GM13976 (cell line): Measurements from ENCODE around the gene RBM33.

Experiments used
- DNase-seq: peaks from one replicate; pipeline ENCODE4 v3.0.0; 2012; ENCODE audit warnings: low spot score
- in situ Hi-C: fragments of 300-500 bp; cut with MboI; formaldehyde crosslinking; loops from one replicate; pipeline ENCODE4 v1.12.0; 2022; ENCODE audit warnings: low sequenced_read_pairs, mixed read lengths, inconsistent platforms; ENCODE audit not compliant: unreplicated experiment
- TF ChIP-seq, protein P1 (sequence below): IDR thresholded peaks from 2 replicates; pipeline ENCODE4 v1.5.1; 2012; ENCODE audit warnings: borderline replicate concordance, mild to moderate bottlenecking; ENCODE audit not compliant: insufficient read depth; ENCODE audit errors: extremely low read depth, missing control alignments, control extremely low read depth

Gene RBM33

DNA sequence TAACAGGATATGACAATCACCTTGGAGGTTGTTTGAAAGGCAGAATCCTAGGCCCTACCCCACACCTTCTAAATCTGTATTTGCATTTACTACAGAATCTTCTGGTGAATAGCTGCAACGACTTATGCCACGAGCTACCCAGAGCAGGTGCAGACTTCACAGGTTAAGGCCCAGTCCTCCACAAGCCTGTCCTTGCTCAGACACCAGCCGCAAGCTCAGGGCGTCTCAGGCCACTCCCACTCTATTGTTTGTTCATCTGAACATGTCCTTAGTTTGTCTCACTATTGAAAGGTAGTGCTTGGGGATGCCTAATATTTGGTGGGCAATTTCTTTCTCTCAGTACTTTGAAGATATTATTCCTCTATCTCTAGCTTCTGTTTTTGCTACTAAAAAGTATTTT, 18.9 kb upstream of the RBM33 start:
- DNase-seq, result no peak
- TF ChIP-seq, protein P1, sequence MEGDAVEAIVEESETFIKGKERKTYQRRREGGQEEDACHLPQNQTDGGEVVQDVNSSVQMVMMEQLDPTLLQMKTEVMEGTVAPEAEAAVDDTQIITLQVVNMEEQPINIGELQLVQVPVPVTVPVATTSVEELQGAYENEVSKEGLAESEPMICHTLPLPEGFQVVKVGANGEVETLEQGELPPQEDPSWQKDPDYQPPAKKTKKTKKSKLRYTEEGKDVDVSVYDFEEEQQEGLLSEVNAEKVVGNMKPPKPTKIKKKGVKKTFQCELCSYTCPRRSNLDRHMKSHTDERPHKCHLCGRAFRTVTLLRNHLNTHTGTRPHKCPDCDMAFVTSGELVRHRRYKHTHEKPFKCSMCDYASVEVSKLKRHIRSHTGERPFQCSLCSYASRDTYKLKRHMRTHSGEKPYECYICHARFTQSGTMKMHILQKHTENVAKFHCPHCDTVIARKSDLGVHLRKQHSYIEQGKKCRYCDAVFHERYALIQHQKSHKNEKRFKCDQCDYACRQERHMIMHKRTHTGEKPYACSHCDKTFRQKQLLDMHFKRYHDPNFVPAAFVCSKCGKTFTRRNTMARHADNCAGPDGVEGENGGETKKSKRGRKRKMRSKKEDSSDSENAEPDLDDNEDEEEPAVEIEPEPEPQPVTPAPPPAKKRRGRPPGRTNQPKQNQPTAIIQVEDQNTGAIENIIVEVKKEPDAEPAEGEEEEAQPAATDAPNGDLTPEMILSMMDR, result no peak
- in situ Hi-C loops, result no loop called here

DNA sequence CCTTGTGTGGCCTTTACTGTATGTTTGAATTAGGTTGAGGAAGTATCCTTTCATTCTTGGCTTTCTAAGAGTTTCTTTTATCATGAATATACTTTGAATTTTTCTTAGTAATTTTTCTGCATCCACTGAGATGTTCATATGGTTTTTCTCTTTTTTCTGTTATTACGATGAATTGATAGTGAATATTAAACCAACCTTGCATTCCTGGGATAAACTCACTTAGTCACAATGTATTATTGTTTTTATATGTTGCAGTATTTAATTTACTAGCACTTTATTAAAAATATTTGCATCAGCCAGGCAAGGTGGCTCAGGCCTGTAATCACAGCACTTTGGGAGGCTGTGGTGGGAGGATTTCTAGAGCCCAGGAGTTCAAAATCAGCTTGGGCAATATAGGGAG, 15.3 kb upstream of the RBM33 start:
- in situ Hi-C loops, result no loop called here
- TF ChIP-seq, protein P1, result no peak
- DNase-seq, result no peak

DNA sequence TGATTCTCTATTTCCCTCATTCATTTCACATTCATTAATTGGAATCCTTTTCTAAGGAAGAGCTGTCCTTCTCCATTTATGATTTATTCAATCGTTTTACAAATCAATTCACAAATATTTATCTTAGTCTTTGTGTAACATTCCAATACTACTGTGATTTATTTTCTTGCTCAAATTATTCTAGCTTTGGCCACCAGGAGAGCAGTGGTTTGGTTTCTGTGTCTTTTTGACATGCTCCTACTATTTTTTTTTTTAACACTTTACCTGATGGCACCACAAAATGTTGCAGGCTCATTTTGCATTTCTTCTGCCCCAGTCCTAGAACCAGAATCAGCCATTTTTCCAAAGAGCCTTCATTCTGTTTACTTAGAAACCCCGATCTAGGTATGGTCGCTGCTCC, 13.3 kb upstream of the RBM33 start:
- TF ChIP-seq, protein P1, result no peak
- in situ Hi-C loops, result no loop called here
- DNase-seq, result no peak

- no peak for DNase-seq
- in situ Hi-C loops, result no loop called here
- TF ChIP-seq, protein P1, result no peak
Measured at GRCh38 chr7:155635817-155636216, 8.6 kb upstream of the RBM33 start.

GRCh38 chr7:155637155-155637554, 7.3 kb upstream of the RBM33 start:
- TF ChIP-seq, protein P1, result no peak
- no peak for DNase-seq
- in situ Hi-C loops, result no loop called here

DNA sequence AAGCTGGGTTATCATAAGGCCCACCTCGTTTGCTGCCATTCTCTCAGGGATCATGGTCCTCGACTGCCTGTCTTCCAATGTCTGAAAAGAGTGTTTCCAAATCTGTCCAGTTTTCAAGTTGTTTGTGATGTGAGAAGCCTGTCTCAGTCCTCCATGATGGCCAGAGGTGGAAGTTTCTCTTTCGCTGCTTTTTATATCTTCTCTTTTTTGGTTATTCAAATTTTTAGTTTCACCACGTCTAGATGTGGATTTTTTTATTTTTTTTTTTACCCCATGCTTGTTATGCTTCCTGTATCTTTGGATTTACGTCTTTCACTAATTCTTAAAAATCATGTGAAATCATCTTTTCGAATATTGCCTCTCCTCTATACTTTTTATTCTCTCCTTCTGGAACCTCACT, 6.1 kb upstream of the RBM33 start:
- TF ChIP-seq, protein P1, result no peak
- in situ Hi-C loops, result no loop called here
- no peak for DNase-seq
